GM20000 (cell line): Measurements from ENCODE around the gene SERPINA5.
"Not testable (repeated sequence)": the region's sequence is repeated elsewhere in the genome, so short reads cannot be mapped to it uniquely, and the experiment has no call there.

Experiments used
- DNase-seq: peaks from one replicate; pipeline ENCODE4 v3.0.0; 2012; ENCODE audit warnings: low spot score
- TF ChIP-seq, protein P1 (sequence below): IDR thresholded peaks from 2 replicates; pipeline ENCODE4 v1.5.1; 2012; ENCODE audit warnings: mild to moderate bottlenecking, control low read depth; ENCODE audit errors: extremely low read depth, missing control alignments

Gene SERPINA5

DNA sequence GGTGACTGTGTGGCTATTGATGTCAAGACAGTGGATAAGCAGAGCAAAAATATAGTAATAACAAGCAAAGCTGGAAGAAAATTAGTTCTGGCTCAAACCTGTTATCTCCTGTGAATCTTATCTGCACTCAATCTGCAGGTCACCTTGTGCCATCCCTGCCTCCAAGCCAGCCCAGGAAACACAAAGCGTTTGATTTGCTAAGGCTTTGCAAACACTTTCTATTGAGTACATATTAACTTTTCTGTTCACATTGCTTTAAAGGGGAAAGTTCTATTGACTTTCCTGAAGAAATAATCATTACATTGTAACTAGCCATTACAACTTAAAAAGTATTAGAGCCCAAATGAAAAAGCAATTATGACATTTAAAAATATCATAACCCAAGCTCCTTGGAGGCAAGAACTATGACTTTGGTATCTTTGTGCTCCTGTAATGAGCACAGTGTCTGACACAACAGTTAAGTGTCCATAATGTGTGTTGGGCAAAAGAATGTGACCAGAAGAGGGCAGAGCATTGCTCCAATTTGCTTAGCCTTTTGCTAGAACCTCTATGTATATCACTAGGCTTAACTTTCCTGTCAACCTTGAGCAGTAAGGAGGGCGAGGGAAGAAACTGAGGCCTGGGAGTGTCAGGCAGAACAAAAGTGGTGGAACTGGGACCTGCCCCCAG, 55.7 kb downstream of the SERPINA5 start:
- DNase-seq, result no peak
- TF ChIP-seq, protein P1, sequence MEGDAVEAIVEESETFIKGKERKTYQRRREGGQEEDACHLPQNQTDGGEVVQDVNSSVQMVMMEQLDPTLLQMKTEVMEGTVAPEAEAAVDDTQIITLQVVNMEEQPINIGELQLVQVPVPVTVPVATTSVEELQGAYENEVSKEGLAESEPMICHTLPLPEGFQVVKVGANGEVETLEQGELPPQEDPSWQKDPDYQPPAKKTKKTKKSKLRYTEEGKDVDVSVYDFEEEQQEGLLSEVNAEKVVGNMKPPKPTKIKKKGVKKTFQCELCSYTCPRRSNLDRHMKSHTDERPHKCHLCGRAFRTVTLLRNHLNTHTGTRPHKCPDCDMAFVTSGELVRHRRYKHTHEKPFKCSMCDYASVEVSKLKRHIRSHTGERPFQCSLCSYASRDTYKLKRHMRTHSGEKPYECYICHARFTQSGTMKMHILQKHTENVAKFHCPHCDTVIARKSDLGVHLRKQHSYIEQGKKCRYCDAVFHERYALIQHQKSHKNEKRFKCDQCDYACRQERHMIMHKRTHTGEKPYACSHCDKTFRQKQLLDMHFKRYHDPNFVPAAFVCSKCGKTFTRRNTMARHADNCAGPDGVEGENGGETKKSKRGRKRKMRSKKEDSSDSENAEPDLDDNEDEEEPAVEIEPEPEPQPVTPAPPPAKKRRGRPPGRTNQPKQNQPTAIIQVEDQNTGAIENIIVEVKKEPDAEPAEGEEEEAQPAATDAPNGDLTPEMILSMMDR, result no peak

DNA sequence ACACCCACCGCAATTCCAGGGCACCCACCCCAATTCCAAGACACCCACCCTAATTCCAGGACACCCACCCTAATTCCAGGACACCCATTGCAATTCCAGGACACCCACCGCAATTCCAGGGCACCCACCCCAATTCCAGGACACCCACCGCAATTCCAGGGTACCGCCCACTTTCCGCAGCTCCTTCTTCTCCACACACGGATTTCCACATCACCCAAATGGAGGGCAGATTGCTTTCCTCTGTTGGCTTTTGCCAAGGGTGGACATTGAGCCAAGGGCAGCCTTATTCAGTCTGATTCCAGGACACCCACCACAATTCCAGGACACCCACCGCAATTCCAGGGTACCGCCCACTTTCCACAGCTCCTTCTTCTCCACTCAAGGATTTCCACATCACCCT, 56.6 kb downstream of the SERPINA5 start:
- not testable (repeated sequence) for DNase-seq

DNA sequence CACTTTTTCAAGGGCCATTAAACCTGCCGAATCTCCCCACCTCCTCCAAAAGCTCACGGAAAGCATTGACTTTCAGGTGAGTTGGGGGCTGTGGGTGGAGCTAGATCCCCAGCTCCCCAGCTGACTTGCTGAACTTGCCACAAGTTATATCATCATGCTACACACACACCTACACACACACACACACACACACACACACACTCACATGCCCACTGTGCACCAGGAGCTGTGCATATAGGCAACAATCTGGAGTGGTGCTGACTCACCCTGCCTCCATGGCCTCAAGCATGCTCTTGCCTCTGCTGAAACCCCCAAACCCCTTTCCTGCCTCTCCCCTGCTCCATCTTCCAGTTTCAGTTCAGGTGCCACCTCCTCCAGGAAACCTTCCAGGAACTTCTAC, 57.1 kb downstream of the SERPINA5 start:
- TF ChIP-seq, protein P1, result no peak
- DNase-seq, result no peak

DNA sequence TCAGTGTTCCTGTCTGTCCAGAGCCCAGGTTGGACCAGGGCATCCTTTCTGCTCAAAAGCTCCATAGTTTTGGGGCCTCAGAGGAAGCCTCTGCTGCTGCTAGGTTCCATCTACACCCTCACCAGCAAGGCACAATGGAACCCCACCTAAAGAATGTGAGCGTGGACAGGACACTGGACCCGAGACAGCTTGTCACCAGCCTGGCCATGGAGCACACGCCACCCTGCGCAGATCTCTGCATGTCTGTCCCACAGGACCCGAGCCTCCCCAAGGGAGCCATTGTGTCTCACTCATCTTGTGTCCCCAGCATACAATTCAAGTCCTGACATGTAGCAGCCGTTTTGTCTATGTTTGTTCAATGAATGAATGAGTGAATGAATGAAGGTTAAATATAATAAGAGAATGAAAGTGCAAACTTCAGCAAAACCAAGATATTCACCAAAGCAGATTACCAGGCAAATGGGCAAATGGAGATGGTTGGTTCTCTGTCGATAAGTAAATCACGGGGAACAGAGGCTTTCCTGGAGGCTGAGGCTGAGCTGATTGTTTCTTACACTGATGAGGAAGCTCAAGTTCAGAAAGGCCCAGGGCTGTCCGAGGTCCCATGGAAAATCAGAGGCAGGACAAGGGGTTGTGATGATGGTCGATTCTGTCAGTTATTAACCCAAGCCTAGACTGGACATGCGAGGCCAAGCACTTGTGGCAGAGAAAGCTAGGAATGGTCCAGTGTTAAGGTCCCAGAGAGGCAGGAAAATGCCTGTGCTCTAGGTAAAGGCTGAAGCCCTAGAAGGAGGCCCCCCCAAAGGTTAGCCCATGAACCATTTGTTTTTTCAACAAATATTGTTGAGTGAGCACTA, 58.0 kb downstream of the SERPINA5 start:
- no peak for DNase-seq
- TF ChIP-seq, protein P1, result no peak

DNA sequence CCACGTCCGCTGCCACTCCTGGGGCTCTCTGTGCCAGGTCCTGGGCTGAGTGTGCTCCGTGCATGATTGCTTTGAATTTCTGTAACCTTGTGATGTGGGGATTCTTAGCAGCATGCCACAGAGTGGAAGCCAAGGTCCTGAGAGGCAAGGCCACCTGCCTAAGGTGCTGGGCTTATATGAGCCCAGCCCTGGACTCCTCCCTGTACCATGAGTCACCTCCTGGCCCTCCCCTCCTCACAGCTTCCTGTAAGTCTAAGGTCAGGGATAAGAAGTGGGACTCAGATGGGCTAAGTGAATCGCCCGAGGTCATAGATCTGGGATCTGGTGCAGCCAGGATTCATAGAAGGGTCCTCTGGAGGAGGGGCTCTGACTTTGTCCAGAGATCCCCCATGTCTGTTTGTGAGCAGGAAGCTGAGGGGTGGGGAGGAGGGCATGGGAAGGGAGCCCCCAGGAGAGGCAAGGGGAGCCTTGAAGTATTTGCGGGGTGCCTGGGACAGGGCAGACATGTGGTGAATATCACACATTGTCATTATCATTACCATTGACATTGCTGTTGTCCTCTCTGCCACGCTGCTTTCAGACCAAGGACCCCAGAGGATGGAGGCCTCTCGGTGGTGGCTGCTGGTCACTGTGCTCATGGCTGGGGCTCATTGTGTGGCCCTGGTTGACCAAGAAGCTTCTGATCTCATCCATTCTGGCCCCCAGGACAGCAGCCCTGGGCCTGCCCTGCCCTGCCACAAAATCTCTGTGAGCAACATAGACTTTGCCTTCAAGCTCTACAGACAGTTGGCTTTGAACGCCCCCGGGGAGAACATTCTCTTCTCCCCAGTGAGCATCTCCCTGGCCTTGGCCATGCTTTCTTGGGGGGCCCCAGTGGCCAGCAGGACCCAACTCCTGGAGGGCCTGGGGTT, 59.8 kb downstream of the SERPINA5 start:
- no peak for DNase-seq
- TF ChIP-seq, protein P1, result no peak

DNA sequence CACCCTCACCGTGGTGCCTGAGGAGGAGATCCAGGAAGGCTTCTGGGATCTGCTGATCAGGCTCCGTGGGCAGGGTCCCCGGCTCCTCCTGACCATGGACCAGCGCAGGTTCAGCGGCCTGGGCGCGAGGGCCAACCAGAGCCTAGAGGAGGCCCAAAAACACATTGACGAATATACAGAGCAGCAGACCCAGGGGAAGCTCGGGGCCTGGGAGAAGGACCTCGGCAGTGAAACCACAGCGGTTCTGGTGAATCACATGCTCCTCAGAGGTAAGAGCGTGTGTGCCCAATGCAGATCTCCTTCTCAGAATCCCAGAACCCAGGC, 60.4 kb downstream of the SERPINA5 start:
- TF ChIP-seq, protein P1, result no peak
- no peak for DNase-seq
